SK-N-SH treated with all-trans-retinoic acid at 6 μM for 48 hours (cell line): ENCODE measurements around the gene METRNL.

ENCODE experiments used
- ATAC-seq: fragments of 200-7000 bp; cut with Tn5 transposase; 3 replicates; pipeline ENCODE4 v1.9.1; 2020; ENCODE audit warnings: mild to moderate bottlenecking, moderate library complexity
- BACH2 ChIP-seq: fragments of 250-450 bp; sonication (Bioruptor Pico); IDR thresholded peaks from 2 replicates; pipeline ENCODE4 v1.9.0; 2021; ENCODE audit warnings: mild to moderate bottlenecking, borderline replicate concordance
- CREB5 ChIP-seq: fragments of 250-450 bp; sonication (Bioruptor Pico); IDR thresholded peaks from 2 replicates; pipeline ENCODE4 v1.5.1; 2020; ENCODE audit warnings: low read depth, mild to moderate bottlenecking, moderate library complexity
- CSDC2 ChIP-seq: fragments of 250-450 bp; sonication (Bioruptor Pico); IDR thresholded peaks from 2 replicates; pipeline ENCODE4 v1.5.0; 2020; ENCODE audit warnings: mild to moderate bottlenecking, moderate library complexity
- CSRNP3 ChIP-seq: fragments of 250-450 bp; sonication (Bioruptor Pico); IDR thresholded peaks from 2 replicates; pipeline ENCODE4 v1.5.1; 2021; ENCODE audit warnings: mild to moderate bottlenecking, moderate library complexity
- ESRRG ChIP-seq: fragments of 250-450 bp; sonication (Bioruptor Pico); IDR thresholded peaks from 2 replicates; pipeline ENCODE4 v1.6.1; 2021; ENCODE audit warnings: mild to moderate bottlenecking
- GLIS3 ChIP-seq: fragments of 250-450 bp; sonication (Bioruptor Pico); IDR thresholded peaks from 2 replicates; pipeline ENCODE4 v1.5.0; 2020; ENCODE audit warnings: mild to moderate bottlenecking, moderate library complexity
- ISL1 ChIP-seq: fragments of 250-450 bp; sonication (Bioruptor Pico); IDR thresholded peaks from 2 replicates; pipeline ENCODE4 v2.1.2; 2022; ENCODE audit warnings: mild to moderate bottlenecking, moderate library complexity
- OSR1 ChIP-seq: fragments of 250-450 bp; sonication (Bioruptor Pico); IDR thresholded peaks from 2 replicates; pipeline ENCODE4 v1.8.0; 2022; ENCODE audit warnings: moderate library complexity, mild to moderate bottlenecking, inconsistent platforms
- PPARA ChIP-seq: fragments of 250-450 bp; sonication (Bioruptor Pico); IDR thresholded peaks from 2 replicates; pipeline ENCODE4 v1.5.0; 2020; ENCODE audit warnings: mild to moderate bottlenecking, borderline replicate concordance
- RARB ChIP-seq: fragments of 250-450 bp; sonication (Bioruptor Pico); IDR thresholded peaks from 2 replicates; pipeline ENCODE4 v1.8.0; 2021; ENCODE audit warnings: mild to moderate bottlenecking, moderate library complexity
- SNAI2 ChIP-seq: fragments of 250-450 bp; sonication (Bioruptor Pico); IDR thresholded peaks from 2 replicates; pipeline ENCODE4 v1.5.0; 2020; ENCODE audit warnings: mild to moderate bottlenecking, moderate library complexity
- TCF4 ChIP-seq: fragments of 250-450 bp; sonication (Bioruptor Pico); IDR thresholded peaks from 2 replicates; pipeline ENCODE4 v1.8.0; 2021; ENCODE audit warnings: mild to moderate bottlenecking, moderate library complexity, borderline replicate concordance
- ZC3H10 ChIP-seq: fragments of 250-450 bp; sonication (Bioruptor Pico); IDR thresholded peaks from 2 replicates; pipeline ENCODE4 v1.5.1; 2021; ENCODE audit warnings: mild to moderate bottlenecking, moderate library complexity
- ZFP3 ChIP-seq: fragments of 250-450 bp; sonication (Bioruptor Pico); IDR thresholded peaks from 2 replicates; pipeline ENCODE4 v1.5.0; 2020; ENCODE audit warnings: mild to moderate bottlenecking, moderate library complexity
- ZNF8 ChIP-seq: fragments of 450-650 bp; formaldehyde crosslinking; IDR thresholded peaks from 2 replicates; pipeline ENCODE4 v1.5.0; 2020; ENCODE audit warnings: mild to moderate bottlenecking, moderate library complexity
- TF ChIP-seq, protein P1 (sequence below): fragments of 250-450 bp; sonication (Bioruptor Pico); IDR thresholded peaks from 2 replicates; pipeline ENCODE4 v1.5.0; 2020; ENCODE audit warnings: mild to moderate bottlenecking, moderate library complexity
- TF ChIP-seq, protein P2 (sequence below): fragments of 250-450 bp; sonication (Bioruptor Pico); IDR thresholded peaks from 2 replicates; pipeline ENCODE4 v1.8.0; 2021; ENCODE audit warnings: low read depth, mild to moderate bottlenecking, moderate library complexity, borderline replicate concordance

Gene METRNL

DNA sequence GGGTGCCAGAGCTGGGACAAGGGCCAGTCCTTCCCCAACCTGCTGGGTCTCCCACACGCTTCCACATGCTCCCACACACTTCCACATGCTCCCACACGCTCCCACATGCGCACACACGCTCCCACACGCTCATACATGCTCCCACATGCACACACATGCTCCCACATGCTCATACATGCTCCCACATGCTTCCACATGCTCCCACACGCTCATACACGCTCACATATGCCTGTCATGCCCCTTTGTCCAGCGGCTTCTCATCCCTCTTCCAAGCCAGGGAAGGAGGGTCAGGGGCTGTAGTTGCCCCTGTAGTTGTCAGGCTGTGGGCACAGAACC lies 9.9 kb upstream of the METRNL start:
- no peak for TF ChIP-seq ZC3H10 (CRISPR knock-in tag)
- TF ChIP-seq CSDC2: no peak
- no peak for TF ChIP-seq CSRNP3 (CRISPR knock-in tag)
- TF ChIP-seq BACH2 (CRISPR knock-in tag): no peak
- TF ChIP-seq RARB (CRISPR knock-in tag): no peak

GRCh38 chr17:83069931-83070742 lies 9.3 kb upstream of the METRNL start:
- TF ChIP-seq CREB5 (CRISPR knock-in tag): no peak
- no peak for TF ChIP-seq RARB (CRISPR knock-in tag)
- TF ChIP-seq SNAI2 (CRISPR knock-in tag): no peak
- no peak for TF ChIP-seq BACH2 (CRISPR knock-in tag)
- TF ChIP-seq, protein P1, sequence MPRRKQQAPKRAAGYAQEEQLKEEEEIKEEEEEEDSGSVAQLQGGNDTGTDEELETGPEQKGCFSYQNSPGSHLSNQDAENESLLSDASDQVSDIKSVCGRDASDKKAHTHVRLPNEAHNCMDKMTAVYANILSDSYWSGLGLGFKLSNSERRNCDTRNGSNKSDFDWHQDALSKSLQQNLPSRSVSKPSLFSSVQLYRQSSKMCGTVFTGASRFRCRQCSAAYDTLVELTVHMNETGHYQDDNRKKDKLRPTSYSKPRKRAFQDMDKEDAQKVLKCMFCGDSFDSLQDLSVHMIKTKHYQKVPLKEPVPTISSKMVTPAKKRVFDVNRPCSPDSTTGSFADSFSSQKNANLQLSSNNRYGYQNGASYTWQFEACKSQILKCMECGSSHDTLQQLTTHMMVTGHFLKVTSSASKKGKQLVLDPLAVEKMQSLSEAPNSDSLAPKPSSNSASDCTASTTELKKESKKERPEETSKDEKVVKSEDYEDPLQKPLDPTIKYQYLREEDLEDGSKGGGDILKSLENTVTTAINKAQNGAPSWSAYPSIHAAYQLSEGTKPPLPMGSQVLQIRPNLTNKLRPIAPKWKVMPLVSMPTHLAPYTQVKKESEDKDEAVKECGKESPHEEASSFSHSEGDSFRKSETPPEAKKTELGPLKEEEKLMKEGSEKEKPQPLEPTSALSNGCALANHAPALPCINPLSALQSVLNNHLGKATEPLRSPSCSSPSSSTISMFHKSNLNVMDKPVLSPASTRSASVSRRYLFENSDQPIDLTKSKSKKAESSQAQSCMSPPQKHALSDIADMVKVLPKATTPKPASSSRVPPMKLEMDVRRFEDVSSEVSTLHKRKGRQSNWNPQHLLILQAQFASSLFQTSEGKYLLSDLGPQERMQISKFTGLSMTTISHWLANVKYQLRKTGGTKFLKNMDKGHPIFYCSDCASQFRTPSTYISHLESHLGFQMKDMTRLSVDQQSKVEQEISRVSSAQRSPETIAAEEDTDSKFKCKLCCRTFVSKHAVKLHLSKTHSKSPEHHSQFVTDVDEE: no peak
- no peak for TF ChIP-seq ESRRG (CRISPR knock-in tag)
- no peak for TF ChIP-seq CSRNP3 (CRISPR knock-in tag)
- no peak for TF ChIP-seq ZFP3 (CRISPR knock-in tag)
- TF ChIP-seq ZNF8 (CRISPR knock-in tag): no peak
- TF ChIP-seq ISL1: no peak
- TF ChIP-seq PPARA (CRISPR knock-in tag): no peak
- TF ChIP-seq TCF4 (CRISPR knock-in tag): no peak
- TF ChIP-seq, protein P2, sequence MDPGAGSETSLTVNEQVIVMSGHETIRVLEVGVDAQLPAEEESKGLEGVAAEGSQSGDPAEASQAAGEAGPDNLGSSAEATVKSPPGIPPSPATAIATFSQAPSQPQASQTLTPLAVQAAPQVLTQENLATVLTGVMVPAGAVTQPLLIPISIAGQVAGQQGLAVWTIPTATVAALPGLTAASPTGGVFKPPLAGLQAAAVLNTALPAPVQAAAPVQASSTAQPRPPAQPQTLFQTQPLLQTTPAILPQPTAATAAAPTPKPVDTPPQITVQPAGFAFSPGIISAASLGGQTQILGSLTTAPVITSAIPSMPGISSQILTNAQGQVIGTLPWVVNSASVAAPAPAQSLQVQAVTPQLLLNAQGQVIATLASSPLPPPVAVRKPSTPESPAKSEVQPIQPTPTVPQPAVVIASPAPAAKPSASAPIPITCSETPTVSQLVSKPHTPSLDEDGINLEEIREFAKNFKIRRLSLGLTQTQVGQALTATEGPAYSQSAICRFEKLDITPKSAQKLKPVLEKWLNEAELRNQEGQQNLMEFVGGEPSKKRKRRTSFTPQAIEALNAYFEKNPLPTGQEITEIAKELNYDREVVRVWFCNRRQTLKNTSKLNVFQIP: no peak
- no peak for TF ChIP-seq OSR1
- TF ChIP-seq GLIS3 (CRISPR knock-in tag): no peak
- TF ChIP-seq, all 23 proteins: peak for 0
- no peak; the same call in 2 of the 3 replicates for ATAC-seq

More for the DNA sequence above, 9.9 kb upstream of the METRNL start:
- ATAC-seq: no peak

DNA sequence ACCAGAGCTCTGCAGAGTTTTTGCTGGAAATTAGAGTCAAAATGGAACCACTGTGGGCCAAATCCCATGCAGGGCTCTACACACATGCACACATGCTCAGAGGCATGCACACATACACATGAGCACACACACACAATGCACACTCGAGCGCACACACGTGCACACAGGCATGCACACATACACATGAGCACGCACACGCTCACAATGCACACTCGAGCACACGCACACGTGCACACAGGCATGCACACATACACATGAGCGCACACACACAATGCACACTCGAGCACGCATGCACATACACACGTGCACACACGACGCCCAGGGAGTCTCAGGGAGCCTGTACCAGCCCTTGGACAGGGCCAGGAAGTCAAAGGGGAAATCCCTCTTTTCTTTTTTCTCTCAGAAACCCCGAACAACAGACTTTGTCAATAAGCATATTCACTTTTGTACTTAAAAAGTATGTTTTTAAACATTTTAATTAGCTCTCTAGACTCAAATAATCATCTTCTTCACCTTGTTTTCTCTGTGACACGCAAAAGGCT lies 8.5 kb upstream of the METRNL start:
- ATAC-seq: no peak
- TF ChIP-seq PPARA (CRISPR knock-in tag) (no peak), CREB5 (CRISPR knock-in tag) (no peak), RARB (CRISPR knock-in tag) (no peak), CSDC2 (no peak)
